ENCODE measurements around the gene VSIG10L. TPM values are rescaled to one million over a fixed set of nuclear protein-coding genes. Genes with fewer than 3 reads are reported as not detected.

VSIG10L gene
- polyA plus RNA-seq, 1 experiment: 1.0 TPM

GRCh38 chr19:51289635-51290034, 52.3 kb downstream of the VSIG10L start:
- H3K27ac ChIP-seq (ENCODE audit: low read depth, low read length): no peak overlapping the region
- H3K27me3 ChIP-seq (ENCODE audit: control insufficient read depth, insufficient read depth, low read length): no peaks in the 10 kb centered on the region
- no peak overlapping the region for H3K4me3 ChIP-seq (ENCODE audit: low read depth, low read length)
- DNase-seq (ENCODE audit: low read depth, low spot score): no peak
- TF ChIP-seq CTCF (IDR thresholded peaks at IDR 0.05; ENCODE audit: low read depth, low read length): no peak
- ChIA-PET CTCF (no interaction called here), POLR2A (no interaction called here)
- no peaks in the 10 kb centered on the region; the same call in 1 of the 2 replicates for H3K9me3 ChIP-seq (ENCODE audit: control insufficient read depth, insufficient read depth, low read length)

GRCh38 chr19:51285682-51286081, 56.3 kb downstream of the VSIG10L start:
- no peak for TF ChIP-seq CTCF (IDR thresholded peaks at IDR 0.05; ENCODE audit: low read depth, low read length)
- no peak for DNase-seq (ENCODE audit: low read depth, low spot score)
- H3K27me3 ChIP-seq (ENCODE audit: control insufficient read depth, insufficient read depth, low read length): no peaks in the 10 kb centered on the region
- H3K9me3 ChIP-seq (ENCODE audit: control insufficient read depth, insufficient read depth, low read length): no peaks in the 10 kb centered on the region
- no peak overlapping the region for H3K4me3 ChIP-seq (ENCODE audit: low read depth, low read length)
- H3K27ac ChIP-seq (ENCODE audit: low read depth, low read length): no peak overlapping the region
- POLR2A ChIA-PET: no interaction called here
- CTCF ChIA-PET: no interaction called here

- H3K4me3 ChIP-seq (ENCODE audit: low read depth, low read length): no peak overlapping the region
- H3K27ac ChIP-seq (ENCODE audit: low read depth, low read length): no peak overlapping the region
- POLR2A ChIA-PET: no interaction called here
- CTCF ChIA-PET: no interaction called here
- TF ChIP-seq CTCF (IDR thresholded peaks at IDR 0.05; ENCODE audit: low read depth, low read length): no peak
- no peaks in the 10 kb centered on the region for H3K27me3 ChIP-seq (ENCODE audit: control insufficient read depth, insufficient read depth, low read length)
- no peak for DNase-seq (ENCODE audit: low read depth, low spot score)
- no peaks in the 10 kb centered on the region for H3K9me3 ChIP-seq (ENCODE audit: control insufficient read depth, insufficient read depth, low read length)
Observed at GRCh38 chr19:51282335-51282734, 59.6 kb downstream of the VSIG10L start.

Other genes with a start within 250 kb of the VSIG10L start
- gene CTU1, start 233.7 kb downstream of the VSIG10L start, polyA plus RNA-seq (2011; rRNA removed): 1.7 and 2.1 TPM in 2 replicates
- gene SIGLEC9, start 217.2 kb downstream of the VSIG10L start, polyA plus RNA-seq (2011; rRNA removed): 0.05 TPM in 1 of 2 replicates, not detected in the other
- gene SIGLEC7, start 199.8 kb downstream of the VSIG10L start, polyA plus RNA-seq (2011; rRNA removed): not detected in 2 replicates
- gene CD33, start 117.1 kb downstream of the VSIG10L start, polyA plus RNA-seq (2011; rRNA removed): not detected in 2 replicates
- gene SIGLECL1, start 91.1 kb downstream of the VSIG10L start, polyA plus RNA-seq (2011; rRNA removed): not detected in 2 replicates
- gene IGLON5, start 30.5 kb downstream of the VSIG10L start, polyA plus RNA-seq (2011; rRNA removed): not detected in 2 replicates
- 80.8 and 86.6 TPM in 2 replicates for gene ETFB, start 24.2 kb upstream of the VSIG10L start, polyA plus RNA-seq (2011; rRNA removed)
- not detected in 2 replicates for gene CLDND2, start 26.9 kb upstream of the VSIG10L start, polyA plus RNA-seq (2011; rRNA removed)
- not detected in 2 replicates for gene NKG7, start 30.5 kb upstream of the VSIG10L start, polyA plus RNA-seq (2011; rRNA removed)
- gene LIM2, start 45.8 kb upstream of the VSIG10L start, polyA plus RNA-seq (2011; rRNA removed): not detected in 2 replicates
- gene C19orf84, start 48.5 kb upstream of the VSIG10L start, polyA plus RNA-seq (2011; rRNA removed): not detected in 2 replicates
- gene SIGLEC10, start 75.5 kb upstream of the VSIG10L start, polyA plus RNA-seq (2011; rRNA removed): not detected in 2 replicates
- not detected in 2 replicates for gene SIGLEC8, start 116.3 kb upstream of the VSIG10L start, polyA plus RNA-seq (2011; rRNA removed)
- not detected in 2 replicates for gene CEACAM18, start 136.4 kb upstream of the VSIG10L start, polyA plus RNA-seq (2011; rRNA removed)
- not detected in 2 replicates for gene SIGLEC12, start 159.7 kb upstream of the VSIG10L start, polyA plus RNA-seq (2011; rRNA removed)
- not detected in 2 replicates for gene SIGLEC6, start 189.5 kb upstream of the VSIG10L start, polyA plus RNA-seq (2011; rRNA removed)
- 4.8 and 6.4 TPM in 2 replicates for gene ZNF175, start 229.1 kb upstream of the VSIG10L start, polyA plus RNA-seq (2011; rRNA removed)